Lung (tissue), 12 donors: ENCODE data around the gene TNK2. TPM values are rescaled to one million over a fixed set of nuclear protein-coding genes. Genes with fewer than 3 reads are reported as not detected.

ENCODE experiments used
- ATAC-seq: fragments of 200-7000 bp; cut with Tn5 transposase; one replicate; pipeline ENCODE4 v1.9.1; 2020; ENCODE audit warnings: moderate number of reproducible peaks; ENCODE audit not compliant: insufficient read depth, low FRiP score
- DNase-seq, 3 donors: peaks; one replicate each; pipeline ENCODE4 v3.0.0-alpha.2; 2013 to 2017
- H3K27ac ChIP-seq, 2 donors: one replicate each; pipeline ENCODE4 v1.5.1; 2013; ENCODE audit warnings: mild to moderate bottlenecking in 2 of 2, moderate library complexity in 2 of 2, control low read depth in 1 of 2, inconsistent platforms in 1 of 2, low read depth in 1 of 2, low read length in 1 of 2
- H3K27me3 ChIP-seq, 3 donors: one replicate each; pipeline ENCODE4 v1.5.1; 2013; ENCODE audit warnings: low read length in 2 of 3; ENCODE audit not compliant: control insufficient read depth in 3 of 3, insufficient read depth in 3 of 3
- H3K36me3 ChIP-seq, 4 donors: one replicate each; pipeline ENCODE4 v1.5.1; 2013; ENCODE audit warnings: low read length in 4 of 4, mild to moderate bottlenecking in 1 of 4, moderate library complexity in 1 of 4; ENCODE audit not compliant: control insufficient read depth in 4 of 4, insufficient read depth in 4 of 4
- H3K4me1 ChIP-seq, 5 donors: one replicate each; pipeline ENCODE4 v1.5.1; 2013; ENCODE audit warnings: low read length in 5 of 5, mild to moderate bottlenecking in 2 of 5, moderate library complexity in 1 of 5; ENCODE audit not compliant: control insufficient read depth in 5 of 5, insufficient read depth in 5 of 5
- H3K4me3 ChIP-seq: one replicate; pipeline ENCODE4 v1.5.1; 2013; ENCODE audit warnings: mild to moderate bottlenecking, control low read depth, moderate library complexity
- H3K9ac ChIP-seq, 2 donors: one replicate each; pipeline ENCODE4 v1.5.1; 2013; ENCODE audit warnings: low read length in 2 of 2, control low read depth in 1 of 2; ENCODE audit not compliant: insufficient read depth in 1 of 2
- H3K9me3 ChIP-seq, 4 donors: one replicate each; pipeline ENCODE4 v1.5.1; 2013; ENCODE audit warnings: low read length in 3 of 4, mild to moderate bottlenecking in 1 of 4, moderate library complexity in 1 of 4; ENCODE audit not compliant: control insufficient read depth in 4 of 4, insufficient read depth in 3 of 4
- WGBS, 2 donors: extraction: QIAGEN DNeasy Blood & Tissue Kit; methylation state at CpG; one replicate each; pipeline ENCODE4 v1.1.7; 2013; 5-methylcytosine and 5-hydroxymethylcytosine counted together
- polyA plus RNA-seq, 2 donors: library from polyadenylated mRNA; stranded (reverse); fragments of 200-250 nt; gene quantifications; one replicate each; pipeline ENCODE4 v1.2.1, GENCODE V29; 2013
- total RNA-seq, 2 donors: library from RNA; depleted of rRNA in 1 of 2; stranded (reverse); fragments of >200 nt in 1 of 2; gene quantifications; one replicate each; pipeline ENCODE4 v1.2.1, GENCODE V29; 2014 to 2021
- TF ChIP-seq, protein P1 (sequence below): IDR thresholded peaks from 2 replicates; pipeline ENCODE4 v1.5.1; 2012; ENCODE audit warnings: mild to moderate bottlenecking; ENCODE audit errors: control extremely low read depth, extremely low read depth
- donor health status: control.
- donor health status: control.
- donor health status: Bipolar disorder and iron deficiency.
- donor health status: healthy.
- donor health status: DM: yes; HTN: yes; CAD: no.

TNK2 gene
- total and polyA plus RNA-seq, 4 donors = 15.0 to 63.5 (median 35.6) TPM

DNA sequence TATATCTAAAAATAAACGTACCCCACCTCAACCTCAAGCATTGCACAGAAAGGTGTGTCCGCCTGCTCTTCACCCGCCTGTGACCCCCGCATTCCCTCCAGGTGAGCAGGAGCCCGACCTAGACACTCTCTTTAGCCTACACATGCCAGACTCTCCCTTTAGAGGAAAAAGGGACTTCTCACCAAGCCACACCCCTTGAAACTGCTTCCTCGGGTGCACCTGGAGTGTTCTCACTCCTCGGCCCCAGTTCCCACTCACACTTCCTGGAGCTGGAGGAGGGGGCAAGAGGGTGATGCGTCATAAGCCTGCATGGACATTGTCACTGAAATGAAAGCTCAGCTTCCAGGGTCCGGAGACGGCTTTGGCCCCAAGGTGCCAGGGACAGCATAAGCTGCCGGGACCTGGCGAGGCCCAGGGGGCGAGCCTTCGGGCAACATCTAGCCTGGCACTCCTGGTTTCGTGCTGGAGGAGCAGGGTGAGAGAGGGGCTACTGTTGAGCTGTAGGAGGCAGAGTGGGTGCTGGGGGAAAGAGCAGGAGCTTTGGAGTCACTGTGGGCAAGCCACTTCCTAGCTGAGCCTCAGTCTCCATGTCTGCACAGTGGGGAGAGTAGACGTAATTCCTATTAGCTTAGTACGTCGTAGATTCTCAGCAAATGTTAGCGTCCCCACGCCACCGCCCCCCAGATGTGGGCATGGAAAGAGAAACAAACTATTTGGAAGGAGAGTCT lies 86.8 kb downstream of the TNK2 start:
- Histone ChIP-seq H3K4me1 (peaks cover 0 to 10% (median 0%) of the 10 kb centered on the region in 5 donors), H3K27me3 (peaks cover 0 to 9% (median 0%) of the 10 kb centered on the region in 3 donors), H3K36me3 (no peaks in the 10 kb centered on the region), H3K4me3 (no peak overlapping the region), H3K27ac (peak overlapping the region in 1 of 2 donors; percentile 71), H3K9ac (no peak overlapping the region), H3K9me3 (no peaks in the 10 kb centered on the region)
- ATAC-seq (no peak), DNase-seq (no peak)
- 75 to 83% methylated on average over 21 of the region's 21 CpGs for WGBS, 2 donors
- TF ChIP-seq, protein P1, sequence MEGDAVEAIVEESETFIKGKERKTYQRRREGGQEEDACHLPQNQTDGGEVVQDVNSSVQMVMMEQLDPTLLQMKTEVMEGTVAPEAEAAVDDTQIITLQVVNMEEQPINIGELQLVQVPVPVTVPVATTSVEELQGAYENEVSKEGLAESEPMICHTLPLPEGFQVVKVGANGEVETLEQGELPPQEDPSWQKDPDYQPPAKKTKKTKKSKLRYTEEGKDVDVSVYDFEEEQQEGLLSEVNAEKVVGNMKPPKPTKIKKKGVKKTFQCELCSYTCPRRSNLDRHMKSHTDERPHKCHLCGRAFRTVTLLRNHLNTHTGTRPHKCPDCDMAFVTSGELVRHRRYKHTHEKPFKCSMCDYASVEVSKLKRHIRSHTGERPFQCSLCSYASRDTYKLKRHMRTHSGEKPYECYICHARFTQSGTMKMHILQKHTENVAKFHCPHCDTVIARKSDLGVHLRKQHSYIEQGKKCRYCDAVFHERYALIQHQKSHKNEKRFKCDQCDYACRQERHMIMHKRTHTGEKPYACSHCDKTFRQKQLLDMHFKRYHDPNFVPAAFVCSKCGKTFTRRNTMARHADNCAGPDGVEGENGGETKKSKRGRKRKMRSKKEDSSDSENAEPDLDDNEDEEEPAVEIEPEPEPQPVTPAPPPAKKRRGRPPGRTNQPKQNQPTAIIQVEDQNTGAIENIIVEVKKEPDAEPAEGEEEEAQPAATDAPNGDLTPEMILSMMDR = no peak

DNA sequence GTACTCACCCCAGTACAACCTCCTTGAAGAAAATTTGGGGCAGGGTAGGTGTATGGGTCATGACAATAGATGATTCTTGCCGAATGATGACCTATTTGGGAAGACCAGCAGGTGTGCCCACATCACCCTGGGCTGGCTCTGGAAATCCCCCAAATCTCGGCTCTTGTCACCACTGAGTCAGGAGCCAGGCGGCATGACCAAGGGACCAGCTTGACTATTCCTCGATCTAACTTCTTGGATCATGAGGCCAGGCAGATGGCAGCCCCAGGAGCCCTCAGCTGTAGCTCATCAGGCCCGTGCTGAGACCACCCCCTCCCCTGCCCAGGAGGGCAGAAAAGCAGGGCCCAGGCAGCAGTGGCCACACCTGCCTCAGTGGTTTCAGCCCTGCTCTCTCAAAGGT lies 87.5 kb downstream of the TNK2 start:
- no peak for DNase-seq
- Histone ChIP-seq H3K9me3 (no peaks in the 10 kb centered on the region), H3K4me3 (no peak overlapping the region), H3K4me1 (peaks cover 0 to 10% (median 0%) of the 10 kb centered on the region in 5 donors), H3K27ac (no peak overlapping the region), H3K27me3 (peaks cover 0 to 8% (median 0%) of the 10 kb centered on the region in 3 donors), H3K9ac (no peak overlapping the region), H3K36me3 (no peaks in the 10 kb centered on the region)
- 79 to 90% methylated on average over 5 of the region's 5 CpGs for WGBS, 2 donors
- no peak for ATAC-seq
- TF ChIP-seq, protein P1 = no peak

DNA sequence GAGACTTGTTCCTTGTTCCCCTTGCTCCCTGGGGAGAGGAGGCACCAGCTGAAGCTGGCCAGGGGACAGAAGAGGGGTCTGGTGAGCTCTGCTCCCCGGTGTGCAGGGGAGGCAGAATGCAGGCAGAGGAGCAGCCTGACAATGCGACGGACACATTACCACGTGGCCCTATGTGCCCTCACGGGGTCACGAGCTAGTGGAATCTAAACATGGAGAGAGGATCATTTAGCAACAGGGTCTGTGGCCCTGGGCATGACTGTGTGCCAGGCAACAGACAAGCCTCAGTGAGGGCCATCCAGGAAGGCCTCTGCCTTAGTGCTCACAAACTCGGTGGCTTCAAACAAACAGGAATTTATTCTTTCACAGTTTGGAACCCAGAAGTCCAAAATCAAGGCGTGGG lies 88.2 kb downstream of the TNK2 start:
- Histone ChIP-seq H3K27me3 (peaks cover 0 to 3% (median 0%) of the 10 kb centered on the region in 3 donors), H3K9ac (no peak overlapping the region), H3K9me3 (no peaks in the 10 kb centered on the region), H3K36me3 (no peaks in the 10 kb centered on the region), H3K4me1 (peaks cover 0 to 10% (median 0%) of the 10 kb centered on the region in 5 donors), H3K27ac (no peak overlapping the region), H3K4me3 (no peak overlapping the region)
- WGBS, 2 donors = 85 to 87% methylated on average over 8 of the region's 8 CpGs
- DNase-seq = no peak
- TF ChIP-seq, protein P1 = no peak
- no peak for ATAC-seq
